Glutamatergic neuron (in vitro differentiated cells): ENCODE results near the gene PLA2G2F. TPM values are rescaled to one million over a fixed set of nuclear protein-coding genes. Genes with fewer than 3 reads are reported as not detected.
A peak's percentile ranks its signal among the peaks of the same experiment; 100 is the strongest.

Experiments used
- DNase-seq: peaks from one replicate; pipeline ENCODE4 v3.0.0; 2022
- H3K27ac Mint-ChIP-seq: one replicate; pipeline ENCODE4 v1.8.0; 2020; ENCODE audit warnings: mild to moderate bottlenecking, mixed read lengths, inconsistent platforms; ENCODE audit not compliant: unreplicated experiment
- H3K27me3 Mint-ChIP-seq: one replicate; pipeline ENCODE4 v1.8.0; 2020; ENCODE audit warnings: mild to moderate bottlenecking, moderate library complexity, mixed read lengths, inconsistent platforms; ENCODE audit not compliant: unreplicated experiment
- H3K36me3 Mint-ChIP-seq: one replicate; pipeline ENCODE4 v1.8.0; 2020; ENCODE audit warnings: mild to moderate bottlenecking, mixed read lengths, inconsistent platforms; ENCODE audit not compliant: unreplicated experiment
- H3K4me1 Mint-ChIP-seq: one replicate; pipeline ENCODE4 v1.8.0; 2020; ENCODE audit warnings: mild to moderate bottlenecking, low read depth, mixed read lengths, inconsistent platforms; ENCODE audit not compliant: unreplicated experiment
- H3K4me3 Mint-ChIP-seq: one replicate; pipeline ENCODE4 v1.8.0; 2020; ENCODE audit warnings: mild to moderate bottlenecking, mixed read lengths, inconsistent platforms; ENCODE audit not compliant: unreplicated experiment
- H3K9me3 Mint-ChIP-seq: one replicate; pipeline ENCODE4 v1.8.0; 2020; ENCODE audit warnings: mild to moderate bottlenecking, moderate library complexity, mixed read lengths, inconsistent platforms; ENCODE audit not compliant: unreplicated experiment
- CTCF ChIP-seq: fragments of 200-600 bp; sonication (generic); IDR thresholded peaks from one replicate; pipeline ENCODE4 v1.5.0; 2021; ENCODE audit not compliant: partially characterized antibody, unreplicated experiment
- total RNA-seq: library from RNA; stranded (reverse); fragmentation: NEBNext Ultra II Directional; extraction: Animal tissue kit (Norgen Biotek cat#: 25700); gene quantifications from one replicate; pipeline ENCODE4 v1.2.1, GENCODE V29; 2021; ENCODE audit not compliant: unreplicated experiment

Gene PLA2G2F
- total RNA-seq, 1 donor from 2014 or later = not detected

GRCh38 chr1:20093940-20094391 lies 45.2 kb upstream of the PLA2G2F start:
- peaks cover 6% of the 10 kb centered on the region for H3K27me3 Mint-ChIP-seq
- DNase-seq = no peak
- no peak for TF ChIP-seq CTCF
- H3K9me3 Mint-ChIP-seq = peaks cover 5% of the 10 kb centered on the region
- no peak overlapping the region for H3K27ac Mint-ChIP-seq
- no peak overlapping the region for H3K4me3 Mint-ChIP-seq
- H3K4me1 Mint-ChIP-seq = no peaks in the 10 kb centered on the region
- no peaks in the 10 kb centered on the region for H3K36me3 Mint-ChIP-seq

GRCh38 chr1:20095564-20096434 lies 43.3 kb upstream of the PLA2G2F start:
- H3K9me3 Mint-ChIP-seq = peaks cover 5% of the 10 kb centered on the region
- H3K4me1 Mint-ChIP-seq = no peaks in the 10 kb centered on the region
- TF ChIP-seq CTCF = no peak
- no peak overlapping the region for H3K4me3 Mint-ChIP-seq
- no peak for DNase-seq
- H3K27ac Mint-ChIP-seq = no peak overlapping the region
- H3K36me3 Mint-ChIP-seq = no peaks in the 10 kb centered on the region
- H3K27me3 Mint-ChIP-seq = peaks cover 6% of the 10 kb centered on the region

GRCh38 chr1:20096840-20097447 lies 42.2 kb upstream of the PLA2G2F start:
- Mint-ChIP-seq H3K4me1 (no peaks in the 10 kb centered on the region), H3K27ac (no peak overlapping the region), H3K9me3 (peaks cover 5% of the 10 kb centered on the region), H3K36me3 (no peaks in the 10 kb centered on the region), H3K27me3 (peaks cover 6% of the 10 kb centered on the region), H3K4me3 (no peak overlapping the region)
- DNase-seq = no peak
- no peak for TF ChIP-seq CTCF

- Mint-ChIP-seq H3K4me1 (no peaks in the 10 kb centered on the region), H3K27me3 (peaks cover 3% of the 10 kb centered on the region), H3K9me3 (peaks cover 5% of the 10 kb centered on the region), H3K4me3 (no peak overlapping the region), H3K36me3 (no peaks in the 10 kb centered on the region), H3K27ac (no peak overlapping the region)
- DNase-seq = no peak
- TF ChIP-seq CTCF = no peak
Observed at GRCh38 chr1:20099533-20099932, 39.6 kb upstream of the PLA2G2F start.

GRCh38 chr1:20100632-20101355 lies 38.3 kb upstream of the PLA2G2F start:
- peak; percentile 53 for DNase-seq
- peak; percentile 81 for TF ChIP-seq CTCF
- peaks cover 3% of the 10 kb centered on the region for H3K27me3 Mint-ChIP-seq
- H3K4me3 Mint-ChIP-seq = no peak overlapping the region
- peaks cover 5% of the 10 kb centered on the region for H3K9me3 Mint-ChIP-seq
- H3K36me3 Mint-ChIP-seq = no peaks in the 10 kb centered on the region
- no peak overlapping the region for H3K27ac Mint-ChIP-seq
- H3K4me1 Mint-ChIP-seq = no peaks in the 10 kb centered on the region
